SU-DHL-6 (cell line): ENCODE measurements around the gene PPP1R13B.

ENCODE experiments used
- EZH2phosphoT487 ChIP-seq: fragments of 200-600 bp; sonication (generic), shearing (Covaris generic); conservative IDR thresholded peaks from 2 replicates; pipeline ENCODE4 v1.6.1; 2018; ENCODE audit warnings: mild to moderate bottlenecking, antibody characterized with exemption, low read length, moderate library complexity, mixed read lengths
- TF ChIP-seq, protein P1 (sequence below): fragments of 200-600 bp; sonication (generic); IDR thresholded peaks from one replicate; pipeline ENCODE4 v1.5.1; 2017; ENCODE audit warnings: antibody characterized with exemption, mild to moderate bottlenecking, low read length, moderate library complexity; ENCODE audit not compliant: insufficient read depth, poor library complexity, severe bottlenecking

DNA sequence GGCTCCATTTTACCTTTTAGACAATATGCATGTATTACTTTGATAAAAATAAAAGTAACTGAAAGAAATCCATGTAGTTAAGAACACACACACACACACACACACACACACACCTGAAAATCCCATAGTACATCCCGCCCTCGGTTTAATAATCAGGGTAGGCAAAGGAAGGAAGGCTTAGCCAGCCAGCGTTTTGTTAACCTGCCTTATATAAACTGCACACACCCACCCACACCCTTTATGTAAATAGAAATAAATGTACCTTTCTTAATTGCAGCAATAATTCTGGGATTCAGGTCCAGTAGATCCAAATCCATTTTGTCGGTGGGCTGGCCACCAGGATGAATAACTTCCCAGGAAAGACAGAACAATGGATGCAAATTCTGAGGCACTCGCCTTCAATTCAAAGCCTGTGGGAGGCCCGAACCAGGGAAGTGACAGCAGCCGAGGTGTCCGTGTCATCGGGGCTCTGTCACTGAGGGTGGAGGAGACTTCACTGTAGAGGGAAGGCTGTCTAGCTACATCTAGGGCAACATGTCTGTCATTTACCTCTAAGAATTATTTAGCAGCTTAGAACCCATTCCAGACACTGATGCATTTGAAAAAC lies 136.5 kb downstream of the PPP1R13B start:
- TF ChIP-seq, protein P1, sequence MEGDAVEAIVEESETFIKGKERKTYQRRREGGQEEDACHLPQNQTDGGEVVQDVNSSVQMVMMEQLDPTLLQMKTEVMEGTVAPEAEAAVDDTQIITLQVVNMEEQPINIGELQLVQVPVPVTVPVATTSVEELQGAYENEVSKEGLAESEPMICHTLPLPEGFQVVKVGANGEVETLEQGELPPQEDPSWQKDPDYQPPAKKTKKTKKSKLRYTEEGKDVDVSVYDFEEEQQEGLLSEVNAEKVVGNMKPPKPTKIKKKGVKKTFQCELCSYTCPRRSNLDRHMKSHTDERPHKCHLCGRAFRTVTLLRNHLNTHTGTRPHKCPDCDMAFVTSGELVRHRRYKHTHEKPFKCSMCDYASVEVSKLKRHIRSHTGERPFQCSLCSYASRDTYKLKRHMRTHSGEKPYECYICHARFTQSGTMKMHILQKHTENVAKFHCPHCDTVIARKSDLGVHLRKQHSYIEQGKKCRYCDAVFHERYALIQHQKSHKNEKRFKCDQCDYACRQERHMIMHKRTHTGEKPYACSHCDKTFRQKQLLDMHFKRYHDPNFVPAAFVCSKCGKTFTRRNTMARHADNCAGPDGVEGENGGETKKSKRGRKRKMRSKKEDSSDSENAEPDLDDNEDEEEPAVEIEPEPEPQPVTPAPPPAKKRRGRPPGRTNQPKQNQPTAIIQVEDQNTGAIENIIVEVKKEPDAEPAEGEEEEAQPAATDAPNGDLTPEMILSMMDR = no peak
- TF ChIP-seq EZH2phosphoT487 = no peak
